Prostate gland (tissue), 2 donors: ENCODE results near the gene PRR32.

Experiments used
- CTCF ChIP-seq, 4 experiments: fragments of 200-600 bp in 2 of 4; fragments of 450-650 bp in 2 of 4; sonication (generic) in 2 of 4; IDR thresholded peaks; 1 replicate in 3 of 4; 2 replicates in 1 of 4; pipeline ENCODE4 v1.5.1; 2016 to 2019; ENCODE audit warnings: antibody characterized with exemption in 4 of 4, mild to moderate bottlenecking in 2 of 4, moderate library complexity in 2 of 4
- POLR2A ChIP-seq: fragments of 450-650 bp; IDR thresholded peaks from one replicate; pipeline ENCODE4 v1.6.1; 2016; ENCODE audit warnings: antibody characterized with exemption, mild to moderate bottlenecking

- no peak for TF ChIP-seq CTCF (IDR thresholded peaks at IDR 0.05)
- no peak for TF ChIP-seq POLR2A
These were observed 34.0 kb upstream of the PRR32 start for GRCh38 chrX:126785539-126785938.
